CD4-positive, alpha-beta T cell treated with Interleukin-12 subunit alpha and Interleukin-12 subunit beta, for 1 hour (primary cell): ENCODE data around the gene DCD.
"Not testable (repeated sequence)": the region's sequence is repeated elsewhere in the genome, so short reads cannot be mapped to it uniquely, and the experiment has no call there.

Experiments
- DNase-seq: peaks from one replicate; pipeline ENCODE4 v3.0.0-alpha.2; 2020

The DCD gene

DNA sequence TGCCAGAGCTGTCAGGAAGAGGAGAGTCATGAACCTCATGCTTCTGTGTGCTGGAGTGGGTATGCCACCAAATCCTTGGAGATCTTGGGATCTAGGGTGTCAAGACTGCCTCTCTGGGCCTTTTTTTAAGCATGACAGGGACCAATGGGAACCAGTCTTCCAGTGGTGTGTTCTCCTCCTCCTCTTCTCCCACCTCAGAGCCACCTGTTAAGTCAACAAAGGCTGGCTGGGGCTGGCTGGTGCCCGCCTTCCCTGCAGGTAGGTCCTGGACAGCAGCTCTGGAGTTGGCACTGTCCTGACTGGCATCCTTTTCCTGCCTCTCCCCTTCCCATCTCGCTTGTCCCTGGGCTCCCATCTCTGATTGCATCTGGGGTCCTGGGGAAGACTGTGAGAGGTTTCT lies at the start of gene DCD:
TSS of gene DCD (minus strand) at position 101 of the 400 bp plus-strand sequence. CDS start at position 39, 62 bp downstream.
- no peak for DNase-seq

- DNase-seq: no peak
Observed at GRCh38 chr12:54697851-54698250, 49.7 kb upstream of the DCD start.

- DNase-seq: no peak
Observed at GRCh38 chr12:54692353-54692752, 44.2 kb upstream of the DCD start.

DNA sequence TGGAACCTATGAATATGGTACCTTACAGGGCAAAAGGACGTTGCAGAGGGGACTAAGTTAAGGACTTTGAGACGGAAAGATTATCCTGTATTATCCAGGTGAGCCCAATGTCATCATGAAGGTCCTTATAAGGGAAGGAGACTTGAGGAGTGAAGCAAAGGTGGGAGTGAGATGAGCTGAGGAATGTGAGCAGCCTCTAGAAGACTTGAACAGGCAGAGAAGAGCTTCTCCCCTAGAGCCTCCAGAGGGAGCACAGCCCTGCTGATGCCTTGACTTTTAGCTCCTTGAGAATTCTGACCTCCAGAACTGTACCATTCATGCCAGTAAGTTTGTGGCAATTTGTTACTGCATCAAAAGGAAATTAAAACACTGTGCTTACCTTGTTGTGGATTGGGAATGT lies 41.8 kb upstream of the DCD start:
- no peak for DNase-seq

DNA sequence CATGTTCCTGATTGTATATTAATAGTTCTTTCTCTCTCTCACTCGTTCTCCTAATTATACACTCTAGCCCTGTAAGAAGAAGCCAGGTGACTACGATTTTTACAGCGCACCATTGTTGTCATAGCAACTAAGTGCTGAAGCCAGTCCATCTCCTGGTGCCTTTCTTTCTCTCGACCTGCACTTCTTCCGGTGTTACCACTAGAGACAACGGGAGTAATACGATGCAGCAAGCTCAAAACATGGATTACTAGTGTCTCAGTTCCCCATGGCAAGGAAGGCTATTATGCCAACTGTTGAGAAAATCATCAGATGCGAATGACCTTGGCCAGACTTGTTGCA lies 40.8 kb upstream of the DCD start:
- DNase-seq: no peak

- DNase-seq: no peak
Observed at GRCh38 chr12:54688309-54689033, 40.3 kb upstream of the DCD start.

DNA sequence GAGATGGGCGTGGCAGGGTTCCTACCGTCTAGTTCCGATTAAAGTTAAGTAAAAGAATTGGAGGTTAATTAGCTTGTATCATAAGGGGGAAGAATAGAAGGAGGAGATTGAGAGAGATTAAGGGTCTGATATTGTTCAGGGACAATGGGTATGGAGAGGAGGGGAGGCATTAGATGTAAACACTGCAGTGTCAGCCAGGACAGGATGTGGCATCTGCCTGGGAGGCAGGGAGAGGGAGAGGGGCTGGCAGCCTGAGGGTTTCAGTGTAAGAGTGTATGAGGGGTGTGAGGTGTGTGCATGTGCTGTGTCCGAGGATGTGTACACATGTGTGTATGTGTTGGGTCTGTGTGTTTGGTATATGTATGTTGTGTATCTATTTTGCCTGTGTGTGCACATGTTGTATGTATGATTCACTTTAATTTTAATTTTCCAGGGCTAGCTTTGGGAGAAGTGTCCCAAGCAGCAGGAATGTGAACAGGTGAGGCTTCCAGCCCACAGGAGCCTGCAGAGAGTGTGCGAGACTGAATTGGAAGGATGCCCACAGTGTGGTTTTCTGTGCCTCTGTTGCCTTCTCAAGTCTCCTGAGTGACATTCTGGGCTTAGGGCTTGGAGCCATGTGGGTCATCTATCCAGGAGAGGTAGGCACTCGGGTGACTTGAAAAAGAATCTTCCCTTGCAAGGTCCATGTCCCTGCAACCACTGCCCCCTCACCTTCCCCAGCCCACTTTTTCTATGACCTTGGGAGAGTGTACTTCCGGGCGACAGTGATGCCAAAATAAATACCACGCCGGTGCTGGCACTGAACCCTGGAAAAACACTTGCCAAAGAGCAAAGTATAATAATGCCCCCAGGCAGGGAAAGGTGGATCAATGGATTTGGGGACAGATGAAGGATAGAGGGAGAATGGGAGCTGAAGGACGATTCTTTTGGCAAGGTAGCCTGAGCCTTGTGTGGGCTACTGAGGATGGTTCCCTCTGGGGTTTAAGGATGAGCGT lies 36.8 kb upstream of the DCD start:
- DNase-seq: no peak

DNA sequence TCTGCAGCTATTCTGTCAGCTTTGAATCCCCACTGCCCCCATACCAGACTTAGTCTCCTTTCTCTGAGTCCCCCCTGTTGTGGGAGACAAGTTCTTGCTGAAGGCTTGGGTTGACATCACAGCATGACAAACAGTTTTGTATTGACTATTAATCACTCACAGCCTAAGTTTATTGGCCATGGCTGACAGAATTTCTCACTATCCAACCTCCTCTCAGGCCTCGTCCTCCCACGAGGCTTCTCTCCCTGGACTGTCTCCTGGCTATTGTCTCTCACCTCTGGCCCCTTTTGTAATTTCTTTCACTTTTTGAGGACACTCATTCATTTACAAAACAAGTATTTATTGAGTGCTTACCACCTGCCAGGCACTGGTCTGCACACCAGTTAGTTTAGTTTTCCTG lies 35.2 kb upstream of the DCD start:
- no peak for DNase-seq

- no peak for DNase-seq
Observed at GRCh38 chr12:54682674-54683073, 34.5 kb upstream of the DCD start.

DNA sequence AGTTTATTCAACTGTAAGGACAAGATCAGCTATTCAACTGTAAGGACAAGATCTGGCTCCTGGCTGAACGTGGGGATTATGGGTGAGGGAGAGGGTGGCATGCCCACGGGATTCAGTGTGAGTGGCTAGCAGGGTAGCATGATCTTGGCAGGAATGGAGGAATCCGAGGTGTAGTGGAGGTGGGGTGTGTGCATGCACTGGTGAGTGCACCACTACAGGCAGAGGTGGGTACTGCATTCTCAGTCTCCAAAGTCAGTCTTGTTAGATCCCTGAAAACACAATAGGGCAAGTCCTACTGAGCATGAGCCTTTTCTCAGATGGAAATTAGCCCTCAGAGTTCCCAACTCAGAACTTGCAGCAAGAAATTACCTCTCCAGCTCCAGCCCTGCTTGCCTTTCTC lies 32.2 kb upstream of the DCD start:
- DNase-seq: no peak

DNA sequence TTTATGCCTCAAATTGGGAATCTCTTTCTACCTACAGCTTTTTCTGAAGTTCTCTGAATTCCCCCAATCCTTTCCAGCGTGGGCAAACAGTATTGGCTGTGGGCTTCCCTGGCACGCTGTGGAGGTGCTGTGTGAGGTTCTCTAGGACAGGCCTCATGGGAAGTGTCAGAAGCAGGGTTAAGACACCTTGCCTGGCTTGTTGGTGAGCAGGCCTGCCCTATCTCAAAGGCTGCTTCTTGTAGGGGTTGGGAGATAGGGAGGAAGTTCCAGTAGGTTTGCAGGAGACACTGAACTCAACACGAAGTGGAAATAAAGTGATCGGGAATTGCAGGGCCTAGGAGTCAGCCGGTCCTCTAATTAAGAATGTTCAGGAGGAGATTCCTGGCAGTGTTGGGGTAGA lies 30.0 kb upstream of the DCD start:
- DNase-seq: no peak

GRCh38 chr12:54667945-54668344 lies 19.8 kb upstream of the DCD start:
- DNase-seq: no peak

GRCh38 chr12:54666008-54666407 lies 17.8 kb upstream of the DCD start:
- no peak for DNase-seq

DNA sequence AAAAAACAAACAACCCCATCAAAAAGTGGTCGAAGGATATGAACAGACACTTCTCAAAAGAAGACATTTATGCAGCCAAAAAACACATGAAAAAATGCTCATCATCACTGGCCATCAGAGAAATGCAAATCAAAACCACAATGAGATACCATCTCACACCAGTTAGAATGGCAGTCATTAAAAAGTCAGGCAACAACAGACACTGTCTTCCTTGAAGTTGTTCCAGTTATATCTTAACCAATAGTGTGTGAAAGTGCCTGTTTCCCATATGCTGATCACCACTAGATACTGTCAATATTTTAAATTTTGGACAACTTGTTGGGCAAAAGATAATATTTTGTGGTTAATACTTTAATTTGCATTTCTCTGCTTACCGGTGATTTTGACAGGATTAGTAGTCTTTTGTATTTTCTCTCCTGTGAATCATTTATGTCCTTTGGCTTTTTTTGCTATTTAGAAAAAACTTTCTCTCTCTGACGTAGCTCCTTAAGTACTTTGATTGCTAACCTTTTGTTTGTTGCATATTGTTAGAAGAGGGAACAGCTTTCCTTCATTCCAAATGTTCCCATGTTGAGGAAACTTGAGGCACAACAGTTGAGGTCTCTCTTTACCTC lies 17.0 kb upstream of the DCD start:
- DNase-seq: not testable (repeated sequence)

DNA sequence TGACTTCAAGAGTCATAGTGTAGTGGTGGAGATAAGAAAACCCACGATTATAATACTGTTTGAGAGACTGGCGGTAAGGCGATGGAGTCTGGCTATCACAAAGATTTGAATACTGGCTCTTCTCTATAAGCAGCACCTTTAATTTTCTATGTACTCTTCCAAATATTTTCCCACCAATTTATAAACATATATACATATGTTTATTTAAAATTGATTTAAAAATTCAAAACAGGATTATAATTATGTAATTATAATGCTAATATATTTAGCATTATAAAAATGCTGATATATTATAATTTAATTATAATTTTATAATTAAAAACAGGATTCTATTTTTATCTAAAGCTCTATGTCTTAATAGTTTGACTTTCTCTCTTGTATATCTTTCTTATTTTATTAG lies 15.4 kb upstream of the DCD start:
- no peak for DNase-seq

- no peak for DNase-seq
Observed at GRCh38 chr12:54662026-54662425, 13.9 kb upstream of the DCD start.

DNA sequence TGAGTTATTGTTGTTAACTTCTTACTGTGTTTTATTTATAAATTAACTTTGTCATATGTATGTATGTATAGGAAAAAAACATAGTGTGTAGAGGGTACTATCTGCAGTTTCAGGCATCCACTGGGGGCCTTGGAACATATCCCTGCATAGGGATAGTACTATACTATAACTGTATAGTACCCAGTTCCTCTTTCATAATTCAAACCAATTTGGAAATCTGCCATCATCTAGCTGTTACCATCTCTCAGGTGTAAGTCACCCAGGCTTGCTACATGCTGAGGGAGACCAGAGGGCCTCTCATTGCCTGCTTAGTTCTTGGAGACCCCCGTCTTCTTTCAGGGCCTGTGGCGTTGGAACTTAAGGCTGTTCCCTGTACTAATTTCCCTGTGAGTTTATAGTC lies 12.9 kb upstream of the DCD start:
- no peak for DNase-seq

GRCh38 chr12:54660320-54660962 lies 12.3 kb upstream of the DCD start:
- no peak for DNase-seq

GRCh38 chr12:54658306-54659264 lies 10.4 kb upstream of the DCD start:
- DNase-seq: peak; percentile 38

GRCh38 chr12:54657105-54657607 lies 9.0 kb upstream of the DCD start:
- no peak for DNase-seq

GRCh38 chr12:54654926-54655325 lies 6.8 kb upstream of the DCD start:
- DNase-seq: no peak

DNA sequence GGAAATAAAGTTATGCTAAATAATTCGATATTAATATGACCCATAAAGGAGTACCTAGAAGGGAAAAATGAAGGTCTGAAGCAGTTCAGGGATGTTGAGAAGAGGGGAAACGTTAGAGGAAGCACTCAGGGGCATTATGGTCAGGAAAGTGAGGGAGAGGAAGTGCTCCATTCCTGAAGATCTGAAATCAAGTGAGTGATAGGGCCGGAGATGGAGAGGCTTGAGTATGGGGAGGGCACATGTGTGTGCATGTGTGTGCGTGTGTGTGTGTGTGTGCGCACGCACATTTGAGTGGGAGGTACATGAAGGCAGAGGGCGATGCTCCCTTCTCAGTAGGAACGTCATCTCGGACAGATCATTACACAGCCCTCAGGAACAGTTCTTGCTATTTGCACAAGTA lies 4.9 kb upstream of the DCD start:
- no peak for DNase-seq
